GM19397 (cell line): ENCODE data around the gene IL36G.

Source experiments
- ATAC-seq: cut with Tn5 transposase; IDR thresholded peaks from one replicate; pipeline ENCODE4 v1.9.1; 2021; ENCODE audit warnings: mild to moderate bottlenecking, moderate library complexity; ENCODE audit not compliant: unreplicated experiment

The IL36G gene

GRCh38 chr2:112972423-112973086 lies 5.3 kb upstream of the IL36G start:
- ATAC-seq: no peak

DNA sequence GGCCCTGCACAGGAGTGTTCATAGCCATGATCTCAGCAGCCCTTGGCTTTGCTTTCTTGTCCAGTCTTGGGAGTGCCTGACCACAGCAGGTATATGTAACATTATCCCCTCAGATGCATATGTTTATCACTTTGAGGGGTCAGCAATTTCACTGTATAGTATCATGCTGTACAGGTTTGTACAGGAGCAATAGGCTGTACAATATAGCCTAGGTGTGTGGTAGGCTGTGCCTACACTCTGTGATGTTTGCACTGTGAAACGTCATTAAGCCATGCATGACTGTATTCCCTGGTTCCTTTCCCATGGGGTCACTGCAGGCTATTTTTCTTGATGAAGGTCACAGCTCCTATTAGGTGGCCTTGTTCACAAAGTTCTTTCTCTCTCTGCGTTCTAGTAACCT lies 4.7 kb upstream of the IL36G start:
- no peak for ATAC-seq

GRCh38 chr2:112979731-112980130 lies 1.9 kb downstream of the IL36G start:
- ATAC-seq: no peak

GRCh38 chr2:112980537-112980936 lies 2.7 kb downstream of the IL36G start:
- ATAC-seq: no peak

DNA sequence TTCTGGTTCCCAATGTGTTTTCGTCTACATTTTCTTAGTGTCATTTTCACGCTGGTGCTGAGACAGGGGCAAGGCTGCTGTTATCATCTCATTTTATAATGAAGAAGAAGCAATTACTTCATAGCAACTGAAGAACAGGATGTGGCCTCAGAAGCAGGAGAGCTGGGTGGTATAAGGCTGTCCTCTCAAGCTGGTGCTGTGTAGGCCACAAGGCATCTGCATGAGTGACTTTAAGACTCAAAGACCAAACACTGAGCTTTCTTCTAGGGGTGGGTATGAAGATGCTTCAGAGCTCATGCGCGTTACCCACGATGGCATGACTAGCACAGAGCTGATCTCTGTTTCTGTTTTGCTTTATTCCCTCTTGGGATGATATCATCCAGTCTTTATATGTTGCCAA lies 7.3 kb downstream of the IL36G start:
- ATAC-seq: no peak

DNA sequence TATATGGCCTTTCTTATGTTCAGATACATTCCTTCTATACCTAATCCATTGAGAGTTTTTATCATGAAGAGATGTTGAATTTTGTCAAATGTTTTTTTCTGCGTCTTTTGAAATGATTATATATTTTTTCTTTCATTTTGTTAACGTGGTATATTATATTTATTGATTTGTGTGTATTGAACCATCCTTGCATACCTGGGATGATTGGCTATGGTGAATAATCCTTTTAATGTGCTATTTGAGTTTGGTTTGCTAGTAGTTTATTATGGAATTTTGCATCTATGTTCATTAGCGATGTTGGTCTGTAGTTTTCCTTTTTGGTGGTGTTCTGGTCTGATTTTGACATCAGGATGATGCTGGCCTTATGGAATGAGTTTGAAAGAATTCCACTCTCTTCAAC lies 11.8 kb downstream of the IL36G start:
- no peak for ATAC-seq

DNA sequence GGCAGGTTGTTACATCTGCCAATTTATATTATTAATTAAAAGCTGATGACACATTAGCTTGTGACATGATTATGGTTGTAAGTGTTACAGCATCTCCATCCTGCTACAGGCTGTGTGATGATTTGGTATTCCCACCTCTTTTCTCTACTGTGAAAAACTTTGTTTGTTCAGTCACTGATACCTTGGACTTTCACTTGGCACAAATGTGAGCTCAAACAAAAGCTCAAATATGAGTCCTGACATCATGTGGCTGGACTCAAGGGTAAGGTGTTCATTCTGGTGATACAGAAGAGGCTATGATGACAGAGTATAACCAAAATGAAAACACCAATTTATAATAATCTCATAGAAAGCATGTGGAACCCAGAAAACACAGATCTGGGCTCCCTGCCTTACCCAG lies 16.0 kb downstream of the IL36G start:
- no peak for ATAC-seq

DNA sequence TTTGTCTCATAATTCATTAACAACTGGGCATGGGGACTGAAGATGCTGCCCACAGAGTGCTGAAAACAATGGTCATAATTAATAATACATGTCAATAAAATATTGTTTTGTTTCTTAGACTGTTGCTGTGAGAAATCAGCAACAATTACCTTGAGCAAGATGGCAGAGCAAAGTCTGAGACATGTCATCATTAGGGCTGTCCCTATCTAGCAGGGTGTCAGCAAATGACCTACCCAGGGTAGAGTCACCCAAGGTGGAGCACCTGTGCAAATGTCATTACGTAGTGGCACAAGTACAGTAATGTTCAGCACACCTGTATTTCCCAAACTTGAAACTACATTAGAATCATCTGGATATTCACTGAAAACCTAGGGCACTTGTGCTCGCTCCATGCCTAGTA lies 16.8 kb downstream of the IL36G start:
- no peak for ATAC-seq

DNA sequence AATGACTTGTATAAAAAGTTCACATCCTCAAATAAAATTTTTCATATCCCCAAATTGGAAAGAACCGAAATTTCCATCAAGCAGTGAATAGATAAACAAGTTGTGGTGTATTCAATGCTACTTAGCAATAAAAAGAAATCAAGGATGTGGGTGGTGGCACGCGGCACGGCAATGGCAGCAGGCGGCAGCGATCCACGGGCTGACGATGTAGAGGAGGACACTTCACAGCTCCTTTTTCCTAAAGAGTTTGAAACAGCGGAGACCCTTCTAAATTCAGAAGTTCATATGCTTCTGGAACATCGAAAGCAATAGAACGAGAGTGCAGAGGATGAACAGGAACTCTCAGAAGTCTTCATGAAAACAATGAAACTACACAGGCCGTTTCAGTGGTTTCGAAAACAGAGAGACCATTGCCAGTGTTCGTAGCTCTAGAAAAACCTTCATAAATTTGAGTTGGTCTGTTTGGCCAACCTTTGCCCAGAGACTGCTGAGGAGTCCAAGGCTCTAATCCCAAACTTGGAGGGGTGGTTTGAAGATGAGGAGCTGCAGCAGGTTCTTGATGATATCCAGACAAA lies 17.6 kb downstream of the IL36G start:
- no peak for ATAC-seq

GRCh38 chr2:112996635-112997034 lies 18.8 kb downstream of the IL36G start:
- ATAC-seq: no peak

DNA sequence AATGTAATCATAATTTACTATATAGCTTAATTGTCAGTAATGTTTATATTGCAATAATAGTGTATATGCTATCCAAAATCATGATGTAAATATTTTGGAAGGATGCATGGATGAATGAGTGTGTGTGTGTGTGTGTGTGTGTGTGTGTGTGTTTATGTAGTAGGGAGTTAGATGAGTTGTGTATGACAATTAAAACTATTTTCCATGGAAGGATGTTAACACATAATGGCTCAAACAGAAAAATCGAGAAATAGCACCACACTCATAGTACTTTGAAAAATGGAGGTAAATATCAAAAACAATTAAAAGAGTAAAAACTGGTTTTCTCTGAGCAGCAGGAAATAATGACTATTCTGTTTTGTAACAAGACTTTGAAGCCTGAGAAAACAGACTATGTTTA lies 19.3 kb downstream of the IL36G start:
- no peak for ATAC-seq

- no peak for ATAC-seq
Measured at GRCh38 chr2:113000436-113000835, 22.6 kb downstream of the IL36G start.

DNA sequence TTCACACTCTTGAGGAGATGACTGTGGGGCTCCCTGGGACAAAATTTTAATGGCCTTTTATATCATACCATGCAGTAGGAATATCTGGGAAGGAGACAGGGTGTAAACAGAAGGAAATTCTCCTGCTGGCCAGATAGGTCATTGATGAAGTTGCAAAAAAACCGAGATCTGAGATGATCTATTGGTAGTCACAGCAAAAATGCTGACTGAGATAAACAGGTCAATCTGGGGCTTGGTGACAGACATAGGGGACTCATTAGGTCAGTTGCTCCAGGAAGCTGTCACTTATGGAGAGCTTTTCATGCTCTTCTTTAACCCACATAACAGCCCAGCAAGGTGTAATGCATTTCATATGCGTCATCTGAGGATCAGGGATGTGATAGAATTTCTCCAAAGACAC lies 24.9 kb downstream of the IL36G start:
- ATAC-seq: no peak

GRCh38 chr2:113005030-113005509 lies 27.3 kb downstream of the IL36G start, which contains the start of gene IL36A:
IL36A (plus strand) TSS chr2:113005459; CDS start chr2:113005872, 413 bp downstream.
- no peak for ATAC-seq

GRCh38 chr2:113007250-113007649 lies 29.4 kb downstream of the IL36G start:
- ATAC-seq: no peak

DNA sequence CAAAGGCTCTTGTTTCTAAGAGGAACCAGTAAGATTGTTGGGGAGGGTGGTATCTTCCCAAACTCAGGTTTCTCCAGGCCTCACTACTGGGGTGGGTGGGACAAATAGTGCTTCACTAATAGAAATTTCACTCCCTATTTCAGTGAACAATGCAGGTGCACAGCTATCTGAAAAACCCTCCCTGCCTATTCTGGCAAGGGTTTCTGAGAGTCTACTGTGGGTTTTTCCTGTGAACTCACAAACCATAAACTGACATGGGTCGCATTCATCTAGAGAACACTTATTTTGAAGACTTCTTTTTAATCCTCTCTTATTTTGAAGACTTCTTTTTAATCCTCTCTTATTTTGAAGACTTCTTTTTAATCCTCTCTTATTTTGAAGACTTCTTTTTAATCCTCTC lies 31.8 kb downstream of the IL36G start:
- ATAC-seq: no peak

DNA sequence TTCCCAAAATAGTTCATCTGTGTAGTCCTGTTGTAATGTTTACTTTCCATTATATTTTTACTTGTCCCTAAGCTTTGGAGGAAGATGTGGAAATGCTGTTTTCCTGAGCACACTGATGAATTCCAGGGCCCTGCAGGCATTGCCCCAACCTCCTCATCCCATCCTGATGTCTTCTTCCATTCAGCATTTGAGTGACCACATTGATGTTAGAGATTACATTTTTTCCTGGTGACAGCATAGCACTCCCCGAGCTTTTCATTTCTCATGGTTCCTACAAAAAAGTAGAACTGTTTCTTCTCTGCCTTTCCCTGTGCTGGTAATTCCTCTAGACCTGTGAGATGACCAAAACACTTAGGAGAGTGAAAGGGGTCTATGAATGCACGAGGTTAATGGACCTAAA lies 32.3 kb downstream of the IL36G start:
- ATAC-seq: no peak

- ATAC-seq: no peak
Measured at GRCh38 chr2:113011108-113011507, 33.3 kb downstream of the IL36G start.

DNA sequence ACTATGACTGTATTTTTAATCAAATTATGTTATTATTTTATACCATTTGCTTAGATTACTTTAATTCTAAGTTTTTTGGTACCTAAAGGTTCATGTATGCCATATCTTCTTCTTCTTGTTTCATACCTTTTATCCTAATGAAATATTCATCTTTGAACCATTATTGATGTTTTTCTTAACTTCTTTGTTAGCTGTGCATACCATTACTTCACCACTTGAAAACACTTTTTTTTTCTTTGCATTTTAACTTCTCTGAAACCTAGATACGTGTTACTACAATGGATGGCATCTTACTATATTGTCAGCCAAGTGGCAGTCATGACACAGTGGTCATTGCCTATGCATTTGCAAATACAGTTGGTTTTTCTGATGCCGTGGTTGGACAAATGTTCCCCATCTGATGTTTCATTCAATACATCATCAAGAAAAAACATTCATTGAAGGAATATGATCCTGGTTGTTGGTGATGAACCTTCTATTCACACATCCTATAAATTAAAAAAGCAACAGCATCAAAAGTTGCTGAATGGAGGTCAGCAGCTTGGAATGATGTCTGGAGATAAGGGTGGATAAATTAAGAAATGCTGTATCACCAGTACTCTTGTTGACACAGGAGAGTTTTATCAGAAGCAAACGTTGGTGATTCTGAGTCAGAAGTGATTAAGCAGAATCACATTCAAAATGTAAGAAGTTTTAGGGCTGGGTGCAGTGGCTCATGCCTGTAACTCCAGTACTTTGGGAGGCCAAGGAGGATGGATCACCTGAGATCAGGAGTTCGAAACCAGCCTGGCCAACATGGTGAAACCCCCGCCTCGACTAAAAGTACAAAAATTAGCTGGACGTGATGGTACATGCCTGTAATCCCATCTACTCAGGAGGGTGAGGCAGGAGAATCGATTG lies 34.9 kb downstream of the IL36G start:
- ATAC-seq: no peak

- no peak for ATAC-seq
Measured at GRCh38 chr2:113013336-113013661, 35.5 kb downstream of the IL36G start.

GRCh38 chr2:113014067-113014466 lies 36.3 kb downstream of the IL36G start:
- ATAC-seq: no peak

DNA sequence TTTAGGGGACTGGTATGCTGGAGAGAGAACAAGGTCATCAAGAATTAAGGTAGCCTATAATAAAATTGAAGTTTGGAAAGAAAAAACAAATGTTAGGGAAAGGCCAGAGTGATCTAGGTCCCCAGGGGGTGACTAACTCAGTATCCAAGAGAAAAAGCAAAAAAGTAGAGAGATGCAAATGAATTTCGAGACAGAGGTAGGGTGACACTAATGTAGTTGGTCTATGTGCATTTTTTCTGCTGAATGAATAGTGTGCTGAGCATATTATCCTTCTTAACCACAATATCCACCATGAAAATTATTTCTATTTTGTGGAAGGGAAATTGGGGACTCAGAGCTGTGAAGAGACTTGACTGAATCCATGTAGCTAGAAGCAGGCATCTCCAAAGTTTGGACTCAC lies 37.2 kb downstream of the IL36G start:
- ATAC-seq: no peak
